HG02885 (cell line): ENCODE measurements around the gene PHF21B.

Experiments used
- ATAC-seq: cut with Tn5 transposase; IDR thresholded peaks from one replicate; pipeline ENCODE4 v1.9.1; 2021; ENCODE audit warnings: mild to moderate bottlenecking; ENCODE audit not compliant: unreplicated experiment, poor library complexity

PHF21B gene

GRCh38 chr22:44994399-44995104 is 15.3 kb downstream of the PHF21B start:
- ATAC-seq: no peak

GRCh38 chr22:44992166-44992565 is 17.6 kb downstream of the PHF21B start:
- no peak for ATAC-seq

GRCh38 chr22:44991218-44991617 is 18.6 kb downstream of the PHF21B start:
- no peak for ATAC-seq

- ATAC-seq: no peak
These were observed 19.0 kb downstream of the PHF21B start for GRCh38 chr22:44990810-44991209.

- ATAC-seq: no peak
These were observed 19.5 kb downstream of the PHF21B start for GRCh38 chr22:44990328-44990727.

GRCh38 chr22:44988671-44989070 is 21.1 kb downstream of the PHF21B start:
- no peak for ATAC-seq

- ATAC-seq: no peak
These were observed 22.9 kb downstream of the PHF21B start for GRCh38 chr22:44986926-44987325.

GRCh38 chr22:44985906-44986527 is 23.8 kb downstream of the PHF21B start:
- no peak for ATAC-seq

- no peak for ATAC-seq
These were observed 25.8 kb downstream of the PHF21B start for GRCh38 chr22:44983878-44984482.

GRCh38 chr22:44982445-44982844 is 27.4 kb downstream of the PHF21B start:
- ATAC-seq: no peak

GRCh38 chr22:44981857-44982256 is 27.9 kb downstream of the PHF21B start:
- no peak for ATAC-seq

GRCh38 chr22:44979154-44979553 is 30.7 kb downstream of the PHF21B start:
- ATAC-seq: no peak

GRCh38 chr22:44975427-44976262 is 34.2 kb downstream of the PHF21B start:
- ATAC-seq: no peak

- ATAC-seq: no peak
These were observed 35.4 kb downstream of the PHF21B start for GRCh38 chr22:44974454-44974853.

- no peak for ATAC-seq
These were observed 36.0 kb downstream of the PHF21B start for GRCh38 chr22:44973829-44974228.

GRCh38 chr22:44972363-44973083 is 37.3 kb downstream of the PHF21B start:
- no peak for ATAC-seq

GRCh38 chr22:44971651-44972362 is 38.0 kb downstream of the PHF21B start:
- no peak for ATAC-seq

GRCh38 chr22:44970291-44970690 is 39.5 kb downstream of the PHF21B start:
- no peak for ATAC-seq

GRCh38 chr22:44969817-44970216 is 40.0 kb downstream of the PHF21B start:
- no peak for ATAC-seq

GRCh38 chr22:44968736-44969135 is 41.1 kb downstream of the PHF21B start:
- no peak for ATAC-seq
